SK-N-MC (cell line): ENCODE results near the gene DNAL1.

Experiments used
- EZH2 ChIP-seq: fragments of 200-600 bp; sonication (generic); IDR thresholded peaks from one replicate; pipeline ENCODE4 v1.6.1; 2017; ENCODE audit warnings: antibody characterized with exemption
- POLR2AphosphoS5 ChIP-seq: IDR thresholded peaks from 2 replicates; pipeline ENCODE4 v1.6.1; 2012; ENCODE audit warnings: mild to moderate bottlenecking, low read depth, low read length, borderline replicate concordance

GRCh38 chr14:73684627-73685026, 39.8 kb downstream of the DNAL1 start:
- TF ChIP-seq EZH2 = no peak
- TF ChIP-seq POLR2AphosphoS5 = no peak
